Testis (tissue), 5 donors: ENCODE data around the gene OR2B3. TPM values are rescaled to one million over a fixed set of nuclear protein-coding genes. Genes with fewer than 3 reads are reported as not detected.
"Not testable (repeated sequence)": the region's sequence is repeated elsewhere in the genome, so short reads cannot be mapped to it uniquely, and the experiment has no call there.

ENCODE experiments used
- DNase-seq: peaks from one replicate; pipeline ENCODE4 v3.0.0-alpha.2; 2019
- H3K27ac ChIP-seq, 2 donors: fragments of 200-600 bp; sonication (generic); one replicate each; pipeline ENCODE4 v1.5.1; 2019
- H3K27me3 ChIP-seq: fragments of 200-600 bp; sonication (generic); one replicate; pipeline ENCODE4 v1.5.1; 2019
- H3K36me3 ChIP-seq: fragments of 200-600 bp; sonication (generic); one replicate; pipeline ENCODE4 v1.5.1; 2017; ENCODE audit warnings: low read depth; ENCODE audit errors: missing control alignments
- H3K4me1 ChIP-seq: fragments of 200-600 bp; sonication (generic); one replicate; pipeline ENCODE4 v1.5.1; 2019
- H3K4me3 ChIP-seq, 2 donors: fragments of 200-600 bp; sonication (generic); one replicate each; pipeline ENCODE4 v1.5.1; 2017 to 2019
- H3K9me3 ChIP-seq: fragments of 200-600 bp; sonication (generic); one replicate; pipeline ENCODE4 v1.5.1; 2017
- CTCF ChIP-seq, 3 experiments: fragments of 450-650 bp in 2 of 3; fragments of 200-600 bp in 1 of 3; sonication (generic) in 1 of 3; IDR thresholded peaks; one replicate each; pipeline ENCODE4 v1.5.1; 2016 to 2019; ENCODE audit warnings: antibody characterized with exemption in 3 of 3, mild to moderate bottlenecking in 2 of 3, moderate library complexity in 1 of 3
- POLR2A ChIP-seq: fragments of 450-650 bp; IDR thresholded peaks from one replicate; pipeline ENCODE4 v1.6.1; 2017; ENCODE audit warnings: antibody characterized with exemption, mild to moderate bottlenecking, moderate library complexity
- WGBS, 2 donors: methylation state at CpG; one replicate each; pipeline ENCODE4 v1.1.5; 2018; 5-methylcytosine and 5-hydroxymethylcytosine counted together
- intact Hi-C: fragments of 100-400 bp; cut with DNase I; formaldehyde crosslinking; loops from one replicate; pipeline ENCODE4 v1.15.1; 2023; ENCODE audit warnings: low total_unique reads
- long read RNA-seq, 2 donors: transcript quantifications; one replicate each; lab custom pipeline, GENCODE V29; 2026
- polyA plus RNA-seq: library from polyadenylated mRNA; stranded (reverse); fragments of 350-450 nt; fragmentation: Illumina TruSeq; extraction: RNeasy Lipid Tissue Mini Kit (QIAGEN cat#74804); gene quantifications from one replicate; pipeline ENCODE4 v1.2.3, GENCODE V29; 2014; ENCODE audit warnings: low read depth, low replicate concordance; ENCODE audit not compliant: insufficient read depth
- total RNA-seq, 2 donors: library from RNA; depleted of rRNA; stranded (reverse); fragments of >200 nt; gene quantifications; one replicate each; pipeline ENCODE4 v1.2.3, GENCODE V29; 2016

OR2B3 gene, protein sequence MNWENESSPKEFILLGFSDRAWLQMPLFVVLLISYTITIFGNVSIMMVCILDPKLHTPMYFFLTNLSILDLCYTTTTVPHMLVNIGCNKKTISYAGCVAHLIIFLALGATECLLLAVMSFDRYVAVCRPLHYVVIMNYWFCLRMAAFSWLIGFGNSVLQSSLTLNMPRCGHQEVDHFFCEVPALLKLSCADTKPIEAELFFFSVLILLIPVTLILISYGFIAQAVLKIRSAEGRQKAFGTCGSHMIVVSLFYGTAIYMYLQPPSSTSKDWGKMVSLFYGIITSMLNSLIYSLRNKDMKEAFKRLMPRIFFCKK
- total RNA-seq (not detected), polyA plus RNA-seq (not detected)
- long read RNA-seq, donor 1, result 0 reads
- long read RNA-seq, donor 2, result 0 reads

- no peaks in the 10 kb centered on the region for H3K4me1 ChIP-seq
- TF ChIP-seq POLR2A, result no peak
- TF ChIP-seq CTCF (IDR thresholded peaks at IDR 0.05), result no peak
- no peak within 1 kb of the TSS for H3K27ac ChIP-seq
- H3K9me3 ChIP-seq, result no peaks in the 10 kb centered on the region
- H3K4me3 ChIP-seq, result no peak within 1 kb of the TSS
- WGBS, 2 donors, result 84 to 90% methylated on average over 1 of the region's 1 CpG
- no peaks in the 10 kb centered on the region for H3K36me3 ChIP-seq
- H3K27me3 ChIP-seq, result no peaks in the 10 kb centered on the region
- DNase-seq, result no peak
- intact Hi-C loops, result no loop called here
Measured at GRCh38 chr6:29087213-29087612, at the start of gene OR2B3. TSS of gene OR2B3 (minus strand) at chr6:29087313. CDS start at chr6:29087248, 65 bp downstream.

GRCh38 chr6:29131691-29132090 lies 44.6 kb upstream of the OR2B3 start:
- DNase-seq, result no peak
- Histone ChIP-seq H3K27ac (no peak overlapping the region), H3K4me3 (no peak overlapping the region), H3K36me3 (no peaks in the 10 kb centered on the region), H3K9me3 (no peaks in the 10 kb centered on the region), H3K4me1 (no peaks in the 10 kb centered on the region), H3K27me3 (no peaks in the 10 kb centered on the region)
- intact Hi-C loops, result no loop called here
- WGBS, 2 donors, result 87 to 90% methylated on average over 2 of the region's 2 CpGs
- TF ChIP-seq CTCF (IDR thresholded peaks at IDR 0.05), result no peak
- no peak for TF ChIP-seq POLR2A

DNA sequence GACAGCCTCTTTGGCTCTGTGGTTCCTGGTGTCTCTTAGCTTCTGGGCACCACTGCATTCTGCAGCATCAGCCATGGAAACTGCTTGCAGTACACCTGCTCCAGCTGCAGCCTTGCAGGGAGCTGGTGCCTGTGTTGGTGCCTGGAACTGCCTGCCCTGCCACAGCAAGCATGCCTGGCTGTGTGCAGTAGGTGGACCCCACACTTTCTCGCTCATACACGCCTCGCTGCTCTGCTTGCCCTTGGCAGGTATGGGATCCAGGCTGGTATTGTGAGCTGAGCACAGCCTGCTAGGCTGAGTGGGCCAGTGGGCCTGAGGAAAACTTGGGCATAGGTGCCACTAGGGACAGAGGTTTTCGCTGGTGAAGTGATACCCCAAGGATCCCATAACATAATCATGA lies 43.5 kb upstream of the OR2B3 start:
- intact Hi-C loops, result no loop called here
- no peak overlapping the region for H3K27ac ChIP-seq

DNA sequence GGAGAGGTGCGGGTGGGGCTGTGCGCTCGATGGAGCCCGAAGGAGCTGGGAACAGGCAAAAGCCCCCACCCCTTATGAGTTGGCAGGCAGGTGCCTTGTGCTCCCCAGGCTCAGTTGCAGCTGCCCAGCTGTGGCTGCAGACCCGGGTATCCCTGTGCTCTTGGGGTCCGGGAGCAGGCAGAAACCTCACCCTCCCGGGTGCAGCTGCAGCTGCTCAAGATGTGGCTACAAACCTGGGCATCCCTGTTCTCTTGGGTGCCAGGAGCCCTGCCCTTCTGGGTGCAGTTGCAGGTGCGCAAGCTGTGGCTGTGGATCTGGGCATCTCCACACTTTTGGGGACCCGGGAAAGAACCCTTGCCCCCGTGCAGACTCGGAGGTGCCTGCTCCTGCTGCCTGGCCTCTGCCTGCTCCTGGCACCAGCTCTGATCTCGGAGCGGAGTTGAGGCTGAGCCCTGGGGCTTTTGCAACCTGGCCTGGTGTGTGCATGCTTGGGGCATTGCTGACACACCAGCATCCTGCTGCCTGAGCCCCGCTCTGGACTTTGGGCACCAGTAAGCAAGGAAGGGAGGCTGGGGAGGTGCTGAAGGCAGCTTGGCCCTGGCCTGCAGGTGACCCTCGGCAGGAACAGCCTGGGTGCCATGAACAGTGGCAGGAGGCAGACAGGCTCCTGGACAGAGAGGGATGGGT lies 42.4 kb upstream of the OR2B3 start:
- no peaks in the 10 kb centered on the region for H3K36me3 ChIP-seq
- intact Hi-C loops, result no loop called here
- no peak overlapping the region for H3K27ac ChIP-seq
- no peak for TF ChIP-seq CTCF (IDR thresholded peaks at IDR 0.05)
- no peak for TF ChIP-seq POLR2A
- no peak overlapping the region for H3K4me3 ChIP-seq
- DNase-seq, result no peak
- H3K9me3 ChIP-seq, result no peaks in the 10 kb centered on the region
- 74 to 90% methylated on average over 2 to 15 of the region's 15 CpGs for WGBS, 2 donors
- H3K27me3 ChIP-seq, result no peaks in the 10 kb centered on the region
- no peaks in the 10 kb centered on the region for H3K4me1 ChIP-seq

More for the DNA sequence above, 43.5 kb upstream of the OR2B3 start:
- Histone ChIP-seq H3K27me3 (no peaks in the 10 kb centered on the region), H3K36me3 (no peaks in the 10 kb centered on the region), H3K4me1 (no peaks in the 10 kb centered on the region), H3K9me3 (no peaks in the 10 kb centered on the region), H3K4me3 (no peak overlapping the region)
- no peak for DNase-seq
- TF ChIP-seq POLR2A, result no peak
- no peak for TF ChIP-seq CTCF (IDR thresholded peaks at IDR 0.05)
- WGBS, 2 donors, result 96 to 97% methylated on average over 4 of the region's 4 CpGs

GRCh38 chr6:29114964-29115363 lies 27.9 kb upstream of the OR2B3 start:
- DNase-seq, intact Hi-C loops, H3K27ac ChIP-seq, H3K27me3 ChIP-seq, H3K36me3 ChIP-seq, H3K9me3 ChIP-seq, H3K4me1 ChIP-seq, H3K4me3 ChIP-seq: not testable (repeated sequence)
- WGBS, 2 donors, result 91 to 99% methylated on average over 3 of the region's 3 CpGs
